ENCODE measurements around the gene CAPN12.

CAPN12 gene

GRCh38 chr19:38693380-38694223, 50.7 kb downstream of the CAPN12 start:
- H3K27me3 Mint-ChIP-seq, result no peaks in the 10 kb centered on the region
- H3K9me3 Mint-ChIP-seq, result no peaks in the 10 kb centered on the region
- H3K4me3 Mint-ChIP-seq, result peak overlapping the region; percentile 22
- H3K4me1 Mint-ChIP-seq, result peaks cover 81% of the 10 kb centered on the region
- peak; percentile 87 for ATAC-seq
- peak overlapping the region; percentile 83 for H3K27ac Mint-ChIP-seq
- peaks cover 5% of the 10 kb centered on the region for H3K36me3 Mint-ChIP-seq

GRCh38 chr19:38692458-38693379, 51.6 kb downstream of the CAPN12 start:
- Mint-ChIP-seq H3K9me3 (no peaks in the 10 kb centered on the region), H3K36me3 (peaks cover 5% of the 10 kb centered on the region), H3K4me3 (no peak overlapping the region), H3K27me3 (no peaks in the 10 kb centered on the region), H3K4me1 (peaks cover 80% of the 10 kb centered on the region), H3K27ac (peak overlapping the region; percentile 83)
- no peak for ATAC-seq

- no peak for ATAC-seq
- H3K9me3 Mint-ChIP-seq, result no peaks in the 10 kb centered on the region
- H3K27ac Mint-ChIP-seq, result no peak overlapping the region
- H3K4me3 Mint-ChIP-seq, result no peak overlapping the region
- H3K27me3 Mint-ChIP-seq, result no peaks in the 10 kb centered on the region
- peaks cover 83% of the 10 kb centered on the region for H3K4me1 Mint-ChIP-seq
- peaks cover 5% of the 10 kb centered on the region for H3K36me3 Mint-ChIP-seq
Observed at GRCh38 chr19:38691938-38692457, 52.3 kb downstream of the CAPN12 start.

DNA sequence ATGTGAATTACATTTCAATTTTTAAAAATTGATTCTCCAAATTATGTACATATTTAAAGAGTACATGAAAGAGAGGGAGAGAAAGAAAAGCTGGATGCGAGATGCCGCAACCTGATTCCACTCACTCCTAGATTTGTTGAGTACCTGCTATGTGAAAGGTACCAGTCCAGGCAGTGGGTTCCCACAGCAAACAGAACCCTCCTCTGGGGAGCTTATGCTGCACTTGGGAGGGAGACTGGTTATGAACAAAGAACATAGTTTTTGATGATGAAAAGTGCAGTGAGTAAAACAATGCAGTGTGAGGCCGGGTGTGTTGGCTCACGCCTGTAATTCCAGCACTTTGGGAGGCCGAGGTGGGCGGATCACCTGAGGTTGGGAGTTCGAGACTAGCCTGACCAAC, 53.4 kb downstream of the CAPN12 start:
- Mint-ChIP-seq H3K4me1 (peaks cover 83% of the 10 kb centered on the region), H3K9me3 (no peaks in the 10 kb centered on the region), H3K27ac (peak overlapping the region; percentile 37), H3K4me3 (no peak overlapping the region), H3K27me3 (no peaks in the 10 kb centered on the region), H3K36me3 (peaks cover 5% of the 10 kb centered on the region)
- no peak for ATAC-seq

DNA sequence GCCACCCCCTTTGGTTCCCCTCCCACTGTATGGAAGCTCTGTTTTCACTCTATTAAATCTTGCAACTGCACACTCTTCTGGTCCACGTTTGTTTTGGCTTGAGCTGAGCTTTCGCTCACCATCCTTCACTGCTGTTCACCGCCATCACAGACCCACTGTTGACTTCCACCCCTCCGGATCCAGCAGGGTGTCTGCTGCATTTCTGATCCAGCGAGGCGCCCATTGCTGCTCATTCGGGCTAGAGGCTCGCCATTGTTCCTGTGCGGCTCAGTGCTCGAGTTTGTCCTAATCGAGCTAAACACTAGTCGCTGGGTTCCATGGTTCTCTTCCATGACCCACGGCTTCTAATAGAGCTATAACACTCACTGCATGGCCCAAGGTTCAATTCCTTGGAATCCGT, 54.1 kb downstream of the CAPN12 start:
- peaks cover 5% of the 10 kb centered on the region for H3K36me3 Mint-ChIP-seq
- H3K9me3 Mint-ChIP-seq, result no peaks in the 10 kb centered on the region
- H3K27ac Mint-ChIP-seq, result peak overlapping the region; percentile 37
- no peak overlapping the region for H3K4me3 Mint-ChIP-seq
- ATAC-seq, result no peak
- no peaks in the 10 kb centered on the region for H3K27me3 Mint-ChIP-seq
- H3K4me1 Mint-ChIP-seq, result peaks cover 83% of the 10 kb centered on the region

DNA sequence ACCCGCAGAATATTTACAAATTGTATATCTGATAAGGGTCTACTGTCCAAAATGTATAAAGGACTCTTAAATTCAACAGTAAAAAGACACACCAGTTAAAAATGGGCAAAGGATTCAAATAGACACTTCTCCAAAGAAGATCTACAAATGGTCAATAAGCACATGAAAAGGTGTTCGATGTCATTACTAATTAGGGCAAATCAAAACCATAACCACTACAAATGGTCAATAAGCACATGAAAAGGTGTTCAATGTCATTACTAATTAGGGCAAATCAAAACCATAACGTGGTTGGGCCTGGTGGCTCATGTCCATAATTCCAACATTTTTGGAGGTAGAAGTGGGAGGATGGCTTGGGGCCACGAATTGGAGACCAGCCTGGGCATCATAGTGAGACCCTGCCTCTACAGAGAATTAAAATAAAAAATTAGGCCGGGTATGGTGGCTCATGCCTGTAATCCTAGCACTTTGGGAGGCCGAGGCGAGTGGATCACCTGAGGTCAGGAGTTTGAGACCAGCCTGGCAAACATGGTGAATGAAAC, 56.4 kb downstream of the CAPN12 start:
- peaks cover 7% of the 10 kb centered on the region for H3K36me3 Mint-ChIP-seq

DNA sequence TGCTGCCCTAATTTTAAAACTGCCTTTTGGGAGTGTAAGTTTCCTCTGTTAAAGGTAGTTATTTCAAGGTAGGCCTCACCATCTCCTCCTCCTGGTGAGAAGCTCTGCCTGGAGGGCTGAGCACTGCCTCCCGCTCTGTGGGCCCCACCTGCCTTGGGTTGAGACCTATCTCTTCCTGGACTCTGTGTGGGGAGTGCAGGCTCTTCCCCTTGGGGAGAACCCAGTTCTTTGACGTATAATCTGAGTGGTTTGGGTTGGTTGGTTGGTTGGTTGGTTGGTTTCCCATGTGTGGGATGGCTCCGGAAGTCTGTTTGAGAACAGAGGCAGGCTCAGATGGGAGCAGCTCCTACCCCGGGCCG, 57.8 kb downstream of the CAPN12 start:
- peak; percentile 82 for ATAC-seq
- H3K9me3 Mint-ChIP-seq, result no peaks in the 10 kb centered on the region
- H3K4me3 Mint-ChIP-seq, result peak overlapping the region; percentile 34
- H3K27ac Mint-ChIP-seq, result peak overlapping the region; percentile 81
- H3K4me1 Mint-ChIP-seq, result peaks cover 79% of the 10 kb centered on the region
- peaks cover 15% of the 10 kb centered on the region for H3K36me3 Mint-ChIP-seq
- no peaks in the 10 kb centered on the region for H3K27me3 Mint-ChIP-seq

More for the DNA sequence above, 56.4 kb downstream of the CAPN12 start:
- no peak for ATAC-seq
- Mint-ChIP-seq H3K27ac (peak overlapping the region; percentile 81), H3K4me3 (no peak overlapping the region), H3K4me1 (peaks cover 83% of the 10 kb centered on the region), H3K27me3 (no peaks in the 10 kb centered on the region), H3K9me3 (no peaks in the 10 kb centered on the region)

DNA sequence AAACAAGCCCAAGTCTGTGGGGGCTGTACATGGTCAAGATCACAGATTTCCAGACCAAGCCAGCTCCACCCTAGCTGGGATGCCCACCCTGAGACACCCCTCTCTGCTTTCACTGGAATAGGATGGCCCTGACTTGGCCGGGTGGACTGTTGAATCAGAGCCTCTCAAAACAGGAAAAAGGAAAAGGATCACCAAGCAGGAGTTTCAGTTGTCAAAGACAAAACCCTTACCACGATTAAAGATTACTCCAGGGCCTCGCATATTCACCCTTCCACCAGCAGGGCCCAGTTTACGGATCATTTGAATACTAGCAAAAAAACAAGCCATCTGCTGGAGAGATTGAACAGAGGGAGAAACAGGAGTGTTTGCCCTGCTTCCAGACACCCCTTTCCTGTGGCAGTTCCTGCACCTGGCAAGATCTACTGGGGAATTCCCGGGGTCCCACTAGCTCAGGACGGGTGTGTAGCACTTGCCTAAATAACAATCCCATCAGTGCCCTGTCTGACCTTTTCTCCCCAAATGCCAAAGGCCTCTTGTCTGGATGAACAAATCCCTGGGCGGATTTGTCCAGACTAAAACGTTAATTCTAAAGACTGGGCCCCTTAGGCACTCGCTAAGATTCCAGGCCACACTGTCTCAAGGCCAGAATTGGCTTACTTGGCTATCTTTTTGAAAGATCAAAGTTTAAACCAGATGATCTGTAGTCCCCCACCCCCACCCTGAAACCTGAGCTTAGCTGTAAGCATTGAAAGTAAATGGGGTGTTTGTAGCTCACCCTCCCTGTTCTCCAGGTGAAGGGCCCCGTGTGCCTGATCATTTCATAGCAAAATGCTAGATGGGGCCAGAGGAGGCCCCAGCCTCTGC, 58.4 kb downstream of the CAPN12 start:
- peak; percentile 31 for ATAC-seq
- peaks cover 19% of the 10 kb centered on the region for H3K36me3 Mint-ChIP-seq
- no peaks in the 10 kb centered on the region for H3K27me3 Mint-ChIP-seq

GRCh38 chr19:38684862-38685665, 59.2 kb downstream of the CAPN12 start:
- Mint-ChIP-seq H3K27ac (peak overlapping the region; percentile 81), H3K27me3 (no peaks in the 10 kb centered on the region), H3K4me3 (no peak overlapping the region), H3K9me3 (no peaks in the 10 kb centered on the region), H3K36me3 (peaks cover 22% of the 10 kb centered on the region), H3K4me1 (peaks cover 88% of the 10 kb centered on the region)
- ATAC-seq, result no peak

More for the DNA sequence above, 58.4 kb downstream of the CAPN12 start:
- Mint-ChIP-seq H3K27ac (peak overlapping the region; percentile 81), H3K4me1 (peaks cover 83% of the 10 kb centered on the region), H3K9me3 (no peaks in the 10 kb centered on the region), H3K4me3 (peak overlapping the region; percentile 7)

- no peaks in the 10 kb centered on the region for H3K9me3 Mint-ChIP-seq
- H3K4me3 Mint-ChIP-seq, result no peak overlapping the region
- ATAC-seq, result peak; percentile 45
- H3K4me1 Mint-ChIP-seq, result peaks cover 90% of the 10 kb centered on the region
- H3K27me3 Mint-ChIP-seq, result no peaks in the 10 kb centered on the region
- H3K36me3 Mint-ChIP-seq, result peaks cover 25% of the 10 kb centered on the region
- H3K27ac Mint-ChIP-seq, result peak overlapping the region; percentile 81
Observed at GRCh38 chr19:38684078-38684861, 60.0 kb downstream of the CAPN12 start.

DNA sequence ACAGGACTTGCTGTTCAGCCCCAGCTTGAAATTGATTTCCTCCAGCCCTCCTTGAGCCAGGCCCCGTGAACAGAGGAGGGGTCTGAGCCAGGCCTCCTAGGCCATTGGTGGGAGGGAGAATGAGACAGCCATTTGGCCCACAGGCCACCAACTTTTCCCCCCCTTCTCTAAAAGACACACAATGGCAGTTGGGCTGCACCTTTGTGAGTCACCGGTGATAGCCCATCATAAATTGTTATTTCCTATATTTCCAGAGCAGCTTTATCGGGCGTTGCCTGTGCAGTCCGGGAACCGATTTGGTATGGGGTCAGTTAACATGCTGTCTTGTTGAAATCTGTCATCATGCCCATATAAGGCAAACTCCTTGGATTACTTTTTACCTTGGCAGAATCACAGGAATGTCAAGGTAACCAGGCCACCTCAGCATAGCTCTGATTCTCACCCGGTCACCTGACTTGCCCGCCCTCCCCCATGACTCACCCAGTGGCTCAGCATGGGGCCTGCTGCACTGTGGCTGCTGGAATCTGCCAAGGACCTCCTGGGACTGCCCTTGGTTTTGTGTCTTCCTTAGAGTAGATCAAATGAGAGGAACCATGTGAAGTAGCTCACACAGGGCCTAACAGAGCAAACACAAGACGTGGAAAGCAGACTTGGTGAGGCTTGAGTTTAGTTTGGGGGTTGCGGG, 60.7 kb downstream of the CAPN12 start:
- no peak overlapping the region for H3K4me3 Mint-ChIP-seq
- H3K9me3 Mint-ChIP-seq, result no peaks in the 10 kb centered on the region
- H3K4me1 Mint-ChIP-seq, result peaks cover 90% of the 10 kb centered on the region
- peak; percentile 74 for ATAC-seq
- peaks cover 25% of the 10 kb centered on the region for H3K36me3 Mint-ChIP-seq
- no peaks in the 10 kb centered on the region for H3K27me3 Mint-ChIP-seq
- H3K27ac Mint-ChIP-seq, result peak overlapping the region; percentile 81

DNA sequence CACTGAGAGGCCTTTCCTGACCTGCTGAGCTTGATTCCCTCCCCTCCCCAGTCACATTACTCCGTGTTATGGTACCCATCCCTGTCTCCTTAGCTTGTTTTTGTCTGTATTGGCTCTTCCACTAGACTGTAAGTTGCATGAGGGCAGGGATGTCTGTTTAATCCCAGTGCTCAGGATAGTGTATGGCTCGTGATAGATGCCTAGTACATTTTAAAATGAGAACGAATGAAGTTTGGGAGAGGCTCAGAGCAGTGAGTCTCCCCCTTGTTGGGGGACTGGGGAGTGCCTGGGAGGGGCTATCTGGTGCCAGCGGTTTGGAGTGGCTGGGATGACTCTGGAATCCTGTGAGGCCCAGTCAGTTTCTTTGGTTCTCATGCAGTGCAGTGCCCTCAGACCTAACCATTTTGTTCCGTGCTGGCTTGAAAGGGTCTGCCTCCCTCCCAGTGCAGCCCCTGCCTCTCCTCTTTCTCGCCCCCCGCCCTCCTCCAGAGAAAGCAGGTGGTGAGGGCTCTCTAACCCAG, 61.3 kb downstream of the CAPN12 start:
- H3K27me3 Mint-ChIP-seq, result no peaks in the 10 kb centered on the region
- no peaks in the 10 kb centered on the region for H3K9me3 Mint-ChIP-seq
- H3K4me3 Mint-ChIP-seq, result no peak overlapping the region
- H3K4me1 Mint-ChIP-seq, result peaks cover 91% of the 10 kb centered on the region
- H3K27ac Mint-ChIP-seq, result peak overlapping the region; percentile 81
- peaks cover 25% of the 10 kb centered on the region for H3K36me3 Mint-ChIP-seq
- ATAC-seq, result no peak

Data from stimulated activated memory B cell treated with anti-CD40 and anti-IgM and Interleukin-4, amounts not matched to agents 10 μg/mL and 1 μg/mL and 100 μg/mL, for 72 hours (primary cell).